ENCODE results near the gene DAG1. TPM values are rescaled to one million over a fixed set of nuclear protein-coding genes. Genes with fewer than 3 reads are reported as not detected.
"Not testable (repeated sequence)": the region's sequence is repeated elsewhere in the genome, so short reads cannot be mapped to it uniquely, and the experiment has no call there.

The DAG1 gene
- total RNA-seq, 2 experiments from 2014 or later, result 10.8 to 14.4 TPM

DNA sequence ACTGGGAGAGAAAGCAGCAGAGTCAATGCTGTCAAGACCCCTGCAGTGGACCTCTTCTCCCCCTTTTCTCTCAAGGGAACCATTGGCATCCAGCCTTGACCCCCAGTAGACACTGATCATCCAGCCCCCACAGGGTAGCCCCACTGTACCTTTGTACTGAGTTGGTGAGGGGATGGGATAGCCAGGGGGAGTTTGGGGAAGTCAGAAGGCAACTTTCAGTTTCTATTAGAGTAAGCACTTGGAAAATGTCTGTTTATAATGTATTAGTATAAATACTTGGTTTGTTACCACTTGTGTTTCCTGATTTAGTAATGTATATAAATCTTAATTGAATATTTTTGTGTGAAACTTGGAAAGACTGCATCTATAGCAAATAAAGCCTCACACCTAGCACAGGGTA lies 25.0 kb downstream of the DAG1 start:
- TF ChIP-seq, protein P1, sequence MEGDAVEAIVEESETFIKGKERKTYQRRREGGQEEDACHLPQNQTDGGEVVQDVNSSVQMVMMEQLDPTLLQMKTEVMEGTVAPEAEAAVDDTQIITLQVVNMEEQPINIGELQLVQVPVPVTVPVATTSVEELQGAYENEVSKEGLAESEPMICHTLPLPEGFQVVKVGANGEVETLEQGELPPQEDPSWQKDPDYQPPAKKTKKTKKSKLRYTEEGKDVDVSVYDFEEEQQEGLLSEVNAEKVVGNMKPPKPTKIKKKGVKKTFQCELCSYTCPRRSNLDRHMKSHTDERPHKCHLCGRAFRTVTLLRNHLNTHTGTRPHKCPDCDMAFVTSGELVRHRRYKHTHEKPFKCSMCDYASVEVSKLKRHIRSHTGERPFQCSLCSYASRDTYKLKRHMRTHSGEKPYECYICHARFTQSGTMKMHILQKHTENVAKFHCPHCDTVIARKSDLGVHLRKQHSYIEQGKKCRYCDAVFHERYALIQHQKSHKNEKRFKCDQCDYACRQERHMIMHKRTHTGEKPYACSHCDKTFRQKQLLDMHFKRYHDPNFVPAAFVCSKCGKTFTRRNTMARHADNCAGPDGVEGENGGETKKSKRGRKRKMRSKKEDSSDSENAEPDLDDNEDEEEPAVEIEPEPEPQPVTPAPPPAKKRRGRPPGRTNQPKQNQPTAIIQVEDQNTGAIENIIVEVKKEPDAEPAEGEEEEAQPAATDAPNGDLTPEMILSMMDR (IDR thresholded peaks at IDR 0.05), result no peak
- CTCF ChIA-PET, result no interaction called here
- Mint-ChIP-seq H3K36me3 (ENCODE audit: low read depth) (peaks cover 3% of the 10 kb centered on the region), H3K4me1 (ENCODE audit: low read depth) (peaks cover 14% of the 10 kb centered on the region), H3K27ac (no peak overlapping the region), H3K4me3 (no peak overlapping the region), H3K9me3 (no peaks in the 10 kb centered on the region), H3K27me3 (no peaks in the 10 kb centered on the region)
- intact Hi-C loops (cut with micrococcal nuclease), result no loop called here
- ATAC-seq (no peak), DNase-seq (no peak)
- POLR2A ChIA-PET, result no interaction called here

DNA sequence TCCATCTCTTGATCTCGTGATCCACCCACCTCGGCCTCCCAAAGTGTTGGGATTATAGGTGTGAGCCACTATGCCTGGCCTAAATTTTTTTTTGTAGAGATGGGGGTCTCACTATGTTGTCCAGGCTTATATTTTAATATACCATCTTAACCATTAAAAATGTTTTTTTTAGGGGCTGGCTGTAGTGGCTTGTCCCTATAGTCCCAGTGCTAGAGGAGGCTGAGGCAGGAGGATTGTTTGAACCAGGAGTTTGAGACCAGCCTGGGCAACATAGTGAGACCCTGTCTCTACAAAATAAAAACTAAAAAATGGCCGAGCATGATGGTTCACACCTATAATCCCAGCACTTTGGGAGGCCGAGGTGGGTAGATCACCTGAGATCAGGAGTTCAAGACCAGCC lies 26.8 kb downstream of the DAG1 start:
- H3K4me3 Mint-ChIP-seq; ATAC-seq; H3K27me3 Mint-ChIP-seq; H3K27ac Mint-ChIP-seq; H3K36me3 Mint-ChIP-seq (ENCODE audit: low read depth); CTCF ChIA-PET; DNase-seq; intact Hi-C loops (cut with micrococcal nuclease); H3K9me3 Mint-ChIP-seq: not testable (repeated sequence)
- H3K4me1 Mint-ChIP-seq (ENCODE audit: low read depth), result peaks cover 24% of the 10 kb centered on the region
- POLR2A ChIA-PET, result interaction anchor here (0.5 kb wide), 1 partner anchor 171 kb away, joined by 3 read pairs; no protein-coding TSS in a partner anchor

DNA sequence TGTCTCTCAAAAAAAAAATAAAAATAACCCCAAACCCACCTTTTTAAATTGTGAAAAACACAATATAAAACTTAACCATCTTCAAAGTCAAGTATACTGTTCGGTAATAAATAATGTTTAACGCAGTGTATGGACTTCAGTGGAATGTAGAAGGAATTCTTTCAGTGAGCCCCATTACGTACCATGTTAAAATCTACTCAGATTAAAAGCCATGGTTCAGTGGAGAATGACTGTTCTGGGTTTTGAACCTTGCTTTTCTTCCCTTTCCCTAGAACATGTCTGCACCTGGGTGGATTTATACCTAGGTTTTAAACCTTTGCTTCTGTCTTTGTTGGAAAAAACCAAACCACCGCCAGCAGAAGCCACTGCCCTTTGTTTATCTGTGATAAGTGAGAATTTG lies 27.5 kb downstream of the DAG1 start:
- DNase-seq (no peak), ATAC-seq (no peak)
- POLR2A ChIA-PET, result no interaction called here
- TF ChIP-seq, protein P1 (IDR thresholded peaks at IDR 0.05), result no peak
- peaks cover 10% of the 10 kb centered on the region for H3K36me3 Mint-ChIP-seq (ENCODE audit: low read depth)
- no peak overlapping the region for H3K4me3 Mint-ChIP-seq
- intact Hi-C loops (cut with micrococcal nuclease), result no loop called here
- no peak overlapping the region for H3K27ac Mint-ChIP-seq
- H3K4me1 Mint-ChIP-seq (ENCODE audit: low read depth), result peaks cover 26% of the 10 kb centered on the region
- H3K27me3 Mint-ChIP-seq, result no peaks in the 10 kb centered on the region
- CTCF ChIA-PET, result no interaction called here
- H3K9me3 Mint-ChIP-seq, result no peaks in the 10 kb centered on the region

DNA sequence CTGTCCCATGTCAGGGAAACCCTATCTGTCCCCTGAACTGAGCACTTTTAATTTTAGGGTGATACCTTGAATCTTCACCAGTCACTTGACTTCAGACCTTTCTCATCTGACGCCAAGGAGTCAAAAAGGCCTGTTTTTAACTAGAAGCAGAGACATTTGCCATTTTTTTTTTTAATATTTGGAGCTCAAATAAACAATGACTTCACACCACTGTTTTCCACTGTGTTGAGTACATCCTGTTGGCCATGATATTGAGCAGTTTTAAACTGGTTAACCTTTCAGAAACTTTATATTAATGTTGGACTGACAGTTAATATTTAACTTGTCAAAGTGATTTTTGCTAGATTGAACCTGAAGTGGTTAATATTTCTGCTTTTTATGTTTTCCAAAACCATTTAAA lies 28.2 kb downstream of the DAG1 start:
- intact Hi-C loops (cut with micrococcal nuclease), result no loop called here
- Mint-ChIP-seq H3K9me3 (no peaks in the 10 kb centered on the region), H3K27me3 (no peaks in the 10 kb centered on the region), H3K27ac (no peak overlapping the region), H3K4me1 (ENCODE audit: low read depth) (peaks cover 26% of the 10 kb centered on the region), H3K4me3 (no peak overlapping the region), H3K36me3 (ENCODE audit: low read depth) (peaks cover 10% of the 10 kb centered on the region)
- TF ChIP-seq, protein P1 (IDR thresholded peaks at IDR 0.05), result no peak
- ATAC-seq, result no peak
- ChIA-PET POLR2A (interaction anchor here (0.9 kb wide), 1 partner anchor 27 kb away, joined by 4 read pairs; no protein-coding TSS in a partner anchor), CTCF (interaction anchor here (0.6 to 1.5 kb wide), 4 partner anchors 11 to 812 kb away, joined by 3 read pairs; no protein-coding TSS in a partner anchor)
- DNase-seq, result no peak

DNA sequence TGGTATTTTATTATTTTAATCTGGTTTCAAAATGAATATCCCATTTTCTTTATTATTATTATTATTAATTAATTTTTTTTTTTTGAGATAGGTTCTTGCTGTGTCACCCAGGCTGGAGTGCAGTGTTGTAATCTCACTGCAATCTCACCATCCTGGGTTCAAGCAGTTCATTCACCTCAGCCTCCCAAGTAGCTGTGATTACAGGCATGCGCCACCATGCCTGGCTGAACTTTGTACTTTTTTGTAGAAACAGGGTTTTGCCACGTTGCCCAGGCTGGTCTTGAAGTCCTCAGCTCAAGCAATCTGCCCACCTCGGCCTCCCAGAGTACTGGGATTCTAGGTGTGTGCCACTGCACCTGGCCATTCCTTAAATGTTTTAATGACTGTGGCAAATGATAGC lies 28.6 kb downstream of the DAG1 start:
- ATAC-seq (no peak), DNase-seq (no peak)
- Mint-ChIP-seq H3K9me3 (no peaks in the 10 kb centered on the region), H3K4me3 (no peak overlapping the region), H3K27me3 (no peaks in the 10 kb centered on the region), H3K36me3 (ENCODE audit: low read depth) (peaks cover 10% of the 10 kb centered on the region), H3K4me1 (ENCODE audit: low read depth) (peaks cover 23% of the 10 kb centered on the region), H3K27ac (no peak overlapping the region)
- ChIA-PET POLR2A (interaction anchor here (0.6 to 0.9 kb wide), 3 partner anchors 27 to 214 kb away, joined by 3 to 4 read pairs (median 3); no protein-coding TSS in a partner anchor), CTCF (interaction anchor here (0.6 to 1.8 kb wide), 5 partner anchors 11 to 813 kb away, joined by 3 to 4 read pairs (median 3); no protein-coding TSS in a partner anchor)
- TF ChIP-seq, protein P1 (IDR thresholded peaks at IDR 0.05), result no peak
- intact Hi-C loops (cut with micrococcal nuclease), result no loop called here

Measured in activated CD8-positive, alpha-beta T cell treated with anti-CD3 and anti-CD28 coated beads for 36 hours (primary cell).